ENCODE results near the gene KCNJ6. TPM values are rescaled to one million over a fixed set of nuclear protein-coding genes. Genes with fewer than 3 reads are reported as not detected.

KCNJ6 gene
- total RNA-seq, 1 experiment from 2014 or later: 18.9 TPM

DNA sequence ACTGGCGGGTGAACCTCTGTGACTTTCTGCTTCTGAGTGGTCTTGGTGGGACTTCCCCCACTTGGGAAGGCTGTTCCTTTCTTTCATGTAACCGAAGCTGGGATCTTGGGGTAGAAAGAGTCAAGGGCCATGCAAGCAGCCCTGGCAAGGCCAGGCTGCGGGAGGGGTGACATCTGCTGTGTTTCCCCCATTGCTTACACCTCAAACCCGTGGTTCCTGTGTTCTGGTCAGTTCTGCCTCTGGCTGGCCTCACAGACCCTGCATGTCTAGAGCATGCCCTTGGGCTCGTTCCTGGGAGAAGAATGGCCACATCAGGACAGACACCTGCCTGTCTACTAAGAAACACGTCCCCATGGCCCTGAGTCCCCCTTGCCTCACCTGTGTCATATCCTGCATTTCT, 341.9 kb downstream of the KCNJ6 start:
- DNase-seq (ENCODE audit: low read depth): no peak

DNA sequence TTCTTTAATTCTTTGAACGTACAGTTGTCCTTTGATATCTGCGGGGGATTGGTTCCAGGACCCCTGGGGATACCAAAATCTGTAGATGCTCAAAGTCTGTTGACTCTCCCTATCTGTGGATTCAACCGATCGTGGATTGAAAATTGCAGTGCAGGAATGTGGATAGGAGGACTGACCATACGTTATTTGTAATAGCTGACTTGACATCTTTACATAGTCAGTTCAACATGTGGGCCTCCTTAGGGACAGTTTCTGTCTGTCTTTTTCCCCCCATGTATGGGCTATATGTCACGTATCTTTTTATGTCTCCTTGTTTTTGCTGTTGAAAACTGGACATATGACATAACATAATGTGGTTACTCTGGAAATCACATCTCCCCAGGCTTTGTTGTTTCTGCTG, 344.8 kb downstream of the KCNJ6 start:
- DNase-seq (ENCODE audit: low read depth): no peak

- no peak for DNase-seq (ENCODE audit: low read depth)
Measured at GRCh38 chr21:37568916-37569315, 347.3 kb downstream of the KCNJ6 start.

GRCh38 chr21:37568415-37568814, 347.8 kb downstream of the KCNJ6 start:
- no peak for DNase-seq (ENCODE audit: low read depth)

DNA sequence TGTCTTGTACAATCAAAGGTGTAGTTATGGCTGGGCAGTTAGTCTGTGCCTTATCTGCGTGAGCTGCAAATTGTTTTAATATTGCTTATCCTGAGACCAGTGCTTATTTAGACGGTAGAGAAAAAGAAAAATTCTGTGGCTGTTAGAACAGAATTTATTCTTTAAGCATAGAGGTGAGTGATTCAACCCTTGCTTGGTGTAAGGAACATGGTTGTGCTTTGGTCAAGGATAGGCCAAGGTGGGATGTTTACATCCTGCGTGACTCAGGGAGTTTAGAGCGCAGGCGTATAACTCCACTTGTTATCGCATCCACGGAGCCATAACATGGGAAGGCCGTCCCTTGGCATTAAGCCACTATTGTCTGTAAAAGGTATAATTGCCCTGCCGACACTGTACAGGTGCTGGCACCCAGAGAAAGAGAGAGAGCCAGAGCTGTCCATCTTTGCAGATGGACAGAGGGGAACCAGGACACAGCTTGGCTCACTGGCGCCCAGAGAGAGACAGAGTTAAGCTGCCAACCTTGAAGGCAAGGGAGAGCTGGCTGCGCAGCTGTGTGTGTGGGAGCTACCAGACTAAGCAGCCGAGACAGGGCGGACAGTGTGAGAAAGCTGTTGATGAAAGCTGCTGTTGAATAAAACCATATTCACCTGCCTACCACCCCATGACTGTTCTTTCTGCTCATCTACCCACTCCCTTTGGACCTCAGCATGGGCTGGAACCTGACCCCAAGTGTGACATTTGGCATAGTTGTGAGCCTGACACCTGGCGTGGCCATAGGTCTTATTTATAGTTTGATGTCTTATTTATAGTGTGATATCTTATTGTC, 349.3 kb downstream of the KCNJ6 start:
- no peak for DNase-seq (ENCODE audit: low read depth)

DNA sequence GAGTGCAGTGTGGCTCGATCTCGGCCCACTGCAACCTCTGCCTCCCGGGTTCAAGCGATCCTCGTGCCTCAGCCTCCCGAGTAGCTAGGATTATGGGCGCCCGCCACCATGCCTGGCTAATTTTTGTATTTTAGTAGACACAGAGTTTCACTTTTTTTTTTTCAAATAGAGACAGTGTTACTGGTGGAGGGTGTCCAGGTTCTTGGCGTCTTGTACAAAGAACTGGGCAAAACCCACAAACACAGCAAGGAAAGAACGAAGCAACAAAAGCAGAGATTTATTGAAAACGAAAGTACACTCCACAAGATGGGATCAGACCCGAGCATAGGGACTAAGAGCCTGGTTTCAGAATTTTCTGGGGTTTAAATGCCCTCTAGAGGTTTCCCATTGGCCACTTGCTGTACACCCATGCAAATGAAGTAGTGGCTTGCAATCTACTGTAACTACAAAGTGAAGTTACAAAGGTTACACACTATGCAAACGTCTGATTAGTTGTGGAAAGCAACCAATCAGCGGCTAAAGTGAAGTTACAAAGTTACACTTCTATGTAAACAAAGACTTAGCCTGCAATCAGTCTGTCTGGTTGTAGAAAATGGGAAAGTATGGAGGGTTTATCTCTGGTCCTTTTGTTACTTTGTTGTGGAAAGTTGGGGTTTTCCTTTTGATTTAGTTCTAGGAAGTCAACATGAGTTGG, 350.6 kb downstream of the KCNJ6 start:
- DNase-seq (ENCODE audit: low read depth): peak; percentile 82

DNA sequence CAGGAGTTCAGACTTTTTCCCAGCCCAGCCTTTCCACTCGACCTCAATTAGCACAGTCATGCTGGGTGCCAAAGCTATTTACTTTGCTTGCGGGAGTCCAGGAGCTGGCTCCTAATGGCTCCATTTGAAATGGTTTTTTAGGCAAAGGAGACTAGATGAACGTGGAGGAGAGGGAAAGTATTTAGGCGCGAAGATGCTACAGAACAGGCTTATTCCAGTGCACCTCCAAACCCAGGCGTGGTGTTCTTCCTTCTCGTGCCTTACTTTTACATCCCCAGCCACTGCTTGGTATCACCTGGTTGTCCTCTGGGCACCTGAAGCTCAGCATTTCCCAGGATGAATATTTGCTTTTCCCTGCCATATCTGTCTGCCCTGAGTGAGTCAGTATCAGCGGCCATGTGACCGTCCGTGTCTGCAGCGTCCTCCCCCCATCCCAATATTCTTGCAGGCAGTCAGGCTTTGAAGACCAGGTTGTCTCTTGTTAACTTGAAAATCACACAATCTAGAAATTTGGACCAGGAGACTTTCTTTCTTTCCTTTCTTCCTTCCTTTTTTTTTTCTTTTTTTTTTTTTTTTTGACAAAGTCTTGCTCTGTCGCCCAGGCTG, 351.2 kb downstream of the KCNJ6 start:
- DNase-seq (ENCODE audit: low read depth): peak; percentile 54

DNA sequence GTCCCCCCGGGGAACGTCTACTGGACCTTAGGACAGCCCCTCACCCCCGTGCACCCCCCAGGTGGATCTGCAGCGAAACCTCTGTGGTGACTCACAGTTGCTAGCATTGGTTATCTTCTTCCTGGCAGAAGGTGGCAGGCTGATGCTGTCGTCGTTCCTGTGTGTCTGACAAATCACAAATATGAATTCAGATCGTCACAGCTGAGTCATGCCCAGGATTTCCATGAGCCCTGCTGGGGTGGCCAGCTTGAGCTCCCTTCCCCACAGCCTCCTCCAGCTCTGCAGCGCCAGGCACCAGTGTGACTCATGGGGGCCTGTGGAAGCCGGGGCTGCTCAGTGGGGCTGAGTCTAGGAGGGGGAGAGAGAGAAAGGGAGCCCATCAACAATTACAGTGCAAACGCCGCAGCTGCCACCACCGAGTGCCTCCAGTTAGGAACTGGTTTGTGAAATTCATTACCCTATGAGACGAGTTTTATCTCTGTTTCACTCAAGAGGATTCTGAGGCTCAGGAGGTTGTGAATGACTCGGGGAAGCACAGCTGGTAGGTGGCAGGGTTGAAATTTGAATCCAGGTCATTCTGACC, 351.8 kb downstream of the KCNJ6 start:
- peak; percentile 99 for DNase-seq (ENCODE audit: low read depth)

GRCh38 chr21:37563641-37564340, 352.5 kb downstream of the KCNJ6 start:
- DNase-seq (ENCODE audit: low read depth): peak; percentile 92

DNA sequence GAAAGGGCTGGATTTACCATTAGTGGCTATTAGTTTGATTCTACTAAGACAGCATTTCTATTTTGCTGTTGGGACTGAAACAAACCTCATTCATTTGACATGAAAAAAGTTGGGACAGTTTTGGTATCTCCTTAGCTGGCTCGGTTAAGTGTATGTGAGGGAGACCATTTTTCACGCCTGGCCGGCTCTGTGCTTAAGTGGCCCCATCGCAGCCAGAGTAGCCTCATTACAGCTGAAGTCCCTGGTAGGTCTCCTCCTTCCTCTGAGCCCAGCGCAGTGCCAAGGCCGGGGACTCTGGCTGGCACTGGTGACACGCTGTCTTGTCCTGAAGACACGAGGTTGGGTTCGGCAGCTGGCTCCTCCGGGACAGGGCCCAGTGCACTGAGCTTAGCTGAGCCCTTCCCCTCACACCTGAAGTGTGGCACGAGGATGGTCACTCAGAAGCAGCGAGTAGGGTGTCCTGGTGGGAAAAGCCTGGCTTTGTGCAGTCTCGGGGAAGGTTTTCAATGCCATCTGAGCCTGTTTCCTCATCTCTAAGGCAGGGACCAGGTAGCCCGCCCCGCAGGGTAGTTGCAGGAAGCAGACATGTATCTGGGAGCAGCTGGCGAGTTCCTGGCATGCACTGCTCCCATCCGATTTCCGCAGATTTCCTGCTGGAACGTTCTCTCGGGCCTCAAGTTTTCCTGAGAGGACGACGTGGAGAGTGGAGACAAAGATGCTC, 353.2 kb downstream of the KCNJ6 start:
- no peak for DNase-seq (ENCODE audit: low read depth)

- DNase-seq (ENCODE audit: low read depth): no peak
Measured at GRCh38 chr21:37561941-37562919, 354.0 kb downstream of the KCNJ6 start.

GRCh38 chr21:37561506-37561905, 354.8 kb downstream of the KCNJ6 start:
- no peak for DNase-seq (ENCODE audit: low read depth)

GRCh38 chr21:37560385-37560784, 355.9 kb downstream of the KCNJ6 start:
- no peak for DNase-seq (ENCODE audit: low read depth)

- no peak for DNase-seq (ENCODE audit: low read depth)
Measured at GRCh38 chr21:37558676-37559211, 357.5 kb downstream of the KCNJ6 start.
